Measurements from ENCODE around the gene ZNF835. TPM values are rescaled to one million over a fixed set of nuclear protein-coding genes. Genes with fewer than 3 reads are reported as not detected.

The ZNF835 gene
- total RNA-seq, 4 donors from 2014 or later: 0.27 to 2.4 (median 0.71) TPM

DNA sequence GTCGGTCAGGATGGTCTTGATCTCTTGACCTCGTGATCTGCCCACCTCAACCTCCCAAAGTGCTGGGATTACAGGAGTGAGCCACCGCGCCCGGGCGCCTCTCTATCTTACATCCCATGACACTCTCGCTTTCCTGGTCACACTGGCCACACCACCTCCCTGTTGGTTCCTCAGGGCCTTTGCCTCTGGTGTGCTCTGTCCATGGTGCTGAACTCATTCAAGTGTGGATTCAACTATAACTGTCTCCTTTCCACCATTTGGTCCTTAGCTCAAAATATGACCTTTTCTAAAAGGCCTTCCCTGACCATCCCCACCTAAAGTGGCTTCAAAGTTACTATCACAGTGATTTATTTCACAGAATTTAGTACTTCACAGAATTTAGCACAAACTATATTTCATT is 32.3 kb downstream of the ZNF835 start:
- ATAC-seq (no peak), DNase-seq (no peak)
- Histone ChIP-seq H3K27ac (no peak overlapping the region), H3K36me3 (no peaks in the 10 kb centered on the region), H3K4me3 (no peak overlapping the region), H3K4me1 (no peaks in the 10 kb centered on the region), H3K27me3 (peaks cover 3 to 14% (median 13%) of the 10 kb centered on the region in 3 donors), H3K9me3 (no peaks in the 10 kb centered on the region)
- no peak for TF ChIP-seq POLR2A (IDR thresholded peaks at IDR 0.05)
- TF ChIP-seq, protein P1, sequence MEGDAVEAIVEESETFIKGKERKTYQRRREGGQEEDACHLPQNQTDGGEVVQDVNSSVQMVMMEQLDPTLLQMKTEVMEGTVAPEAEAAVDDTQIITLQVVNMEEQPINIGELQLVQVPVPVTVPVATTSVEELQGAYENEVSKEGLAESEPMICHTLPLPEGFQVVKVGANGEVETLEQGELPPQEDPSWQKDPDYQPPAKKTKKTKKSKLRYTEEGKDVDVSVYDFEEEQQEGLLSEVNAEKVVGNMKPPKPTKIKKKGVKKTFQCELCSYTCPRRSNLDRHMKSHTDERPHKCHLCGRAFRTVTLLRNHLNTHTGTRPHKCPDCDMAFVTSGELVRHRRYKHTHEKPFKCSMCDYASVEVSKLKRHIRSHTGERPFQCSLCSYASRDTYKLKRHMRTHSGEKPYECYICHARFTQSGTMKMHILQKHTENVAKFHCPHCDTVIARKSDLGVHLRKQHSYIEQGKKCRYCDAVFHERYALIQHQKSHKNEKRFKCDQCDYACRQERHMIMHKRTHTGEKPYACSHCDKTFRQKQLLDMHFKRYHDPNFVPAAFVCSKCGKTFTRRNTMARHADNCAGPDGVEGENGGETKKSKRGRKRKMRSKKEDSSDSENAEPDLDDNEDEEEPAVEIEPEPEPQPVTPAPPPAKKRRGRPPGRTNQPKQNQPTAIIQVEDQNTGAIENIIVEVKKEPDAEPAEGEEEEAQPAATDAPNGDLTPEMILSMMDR (IDR thresholded peaks at IDR 0.05 in 4 of 5, conservative IDR thresholded peaks at IDR 0.05 in 1 of 5): no peak
- intact Hi-C loops (cut with DNase I; ENCODE audit: low total_unique reads): no loop called here
- in situ Hi-C loops (cut with MboI; ENCODE audit: low sequenced_read_pairs in 4 of 4): no loop called here

DNA sequence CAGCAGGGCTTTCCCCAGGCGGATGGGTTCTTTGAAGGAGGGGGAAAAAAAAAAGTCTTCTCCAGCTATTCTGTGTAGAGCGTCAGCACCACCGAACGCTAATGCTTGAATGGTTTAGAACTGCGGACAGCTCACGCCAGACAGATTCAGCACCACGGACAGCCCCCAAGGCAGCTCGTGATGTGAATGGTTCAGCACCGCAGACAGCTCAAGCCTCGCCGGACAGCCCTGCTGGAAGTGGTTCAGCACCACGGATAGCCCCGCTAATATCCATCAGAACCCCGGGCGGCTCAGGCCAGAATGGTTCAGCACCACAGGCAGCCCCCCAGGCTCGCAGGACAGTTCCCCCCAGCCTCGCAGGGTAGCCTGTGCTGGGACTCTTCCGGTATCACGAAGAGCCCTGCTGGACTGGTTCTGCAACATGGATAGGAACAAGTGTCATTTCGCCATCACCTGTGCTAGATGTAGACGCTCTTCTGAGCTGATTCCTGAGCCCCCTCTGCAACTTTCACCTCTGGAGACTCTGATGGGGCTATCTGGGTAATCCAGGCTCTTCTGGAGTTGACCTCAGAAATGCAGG is 33.5 kb downstream of the ZNF835 start:
- TF ChIP-seq, protein P1 (IDR thresholded peaks at IDR 0.05 in 4 of 5, conservative IDR thresholded peaks at IDR 0.05 in 1 of 5): no peak
- TF ChIP-seq POLR2A (IDR thresholded peaks at IDR 0.05): no peak
- Histone ChIP-seq H3K27me3 (peaks cover 0 to 6% (median 5%) of the 10 kb centered on the region in 3 donors), H3K27ac (no peak overlapping the region), H3K4me1 (no peaks in the 10 kb centered on the region), H3K36me3 (no peaks in the 10 kb centered on the region), H3K9me3 (no peaks in the 10 kb centered on the region), H3K4me3 (no peak overlapping the region)
- ATAC-seq: no peak
- intact Hi-C loops (cut with DNase I; ENCODE audit: low total_unique reads) (no loop called here), in situ Hi-C loops (cut with MboI; ENCODE audit: low sequenced_read_pairs in 4 of 4) (no loop called here)
- no peak for DNase-seq

DNA sequence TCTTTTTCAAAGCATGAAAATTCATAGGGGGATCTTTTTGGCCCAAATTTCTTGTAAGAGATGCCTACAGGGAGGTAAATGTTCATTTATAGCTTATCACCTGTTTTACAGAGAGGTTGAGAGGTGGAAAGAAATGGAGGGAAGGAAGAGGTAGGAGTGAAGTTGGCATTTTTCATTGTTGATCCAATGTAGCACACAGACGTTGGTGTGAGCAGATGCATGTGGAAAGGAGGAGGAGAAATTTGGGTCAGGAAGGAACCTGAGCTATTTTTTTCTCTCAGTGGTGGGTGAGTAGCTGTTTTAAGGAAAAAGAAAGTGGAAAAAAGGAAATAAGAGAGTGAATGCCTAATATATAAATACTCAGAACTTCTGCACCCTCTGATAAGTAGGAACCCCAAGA is 38.5 kb downstream of the ZNF835 start:
- Histone ChIP-seq H3K4me3 (no peak overlapping the region), H3K27me3 (no peaks in the 10 kb centered on the region), H3K4me1 (no peaks in the 10 kb centered on the region), H3K27ac (no peak overlapping the region), H3K9me3 (peaks cover 0 to 12% (median 0%) of the 10 kb centered on the region in 3 donors), H3K36me3 (peaks cover 0 to 4% of the 10 kb centered on the region in 2 donors)
- intact Hi-C loops (cut with DNase I; ENCODE audit: low total_unique reads) (no loop called here), in situ Hi-C loops (cut with MboI; ENCODE audit: low sequenced_read_pairs in 4 of 4) (no loop called here)
- no peak for ATAC-seq
- no peak for TF ChIP-seq POLR2A (IDR thresholded peaks at IDR 0.05)
- TF ChIP-seq, protein P1 (IDR thresholded peaks at IDR 0.05 in 4 of 5, conservative IDR thresholded peaks at IDR 0.05 in 1 of 5): no peak
- no peak for DNase-seq

DNA sequence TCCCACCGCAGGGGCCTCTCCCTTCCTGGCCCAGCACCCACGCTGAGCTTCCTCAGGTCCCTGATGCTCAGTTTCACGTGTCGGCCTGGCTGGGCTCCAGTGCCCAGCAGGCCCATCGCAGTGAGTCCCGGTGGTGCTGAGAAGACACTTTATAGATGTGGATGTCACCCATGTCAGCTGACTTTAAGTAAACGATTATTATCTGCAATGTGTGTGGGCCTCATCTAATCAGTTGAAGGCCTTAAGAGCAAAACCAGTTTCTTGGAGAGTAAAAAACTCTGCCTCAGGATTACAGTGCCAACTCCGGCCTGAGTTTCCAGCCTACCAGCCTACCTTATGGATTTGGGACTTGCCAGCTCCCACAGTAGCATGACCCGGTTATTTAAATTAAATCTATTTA is 45.8 kb downstream of the ZNF835 start:
- ATAC-seq (no peak), DNase-seq (no peak)
- H3K36me3 ChIP-seq: peaks cover 0 to 47% of the 10 kb centered on the region in 2 donors
- no peak overlapping the region for H3K27ac ChIP-seq
- no peaks in the 10 kb centered on the region for H3K4me1 ChIP-seq
- in situ Hi-C loops (cut with MboI; ENCODE audit: low sequenced_read_pairs in 4 of 4): no loop called here
- H3K4me3 ChIP-seq: no peak overlapping the region
- no peaks in the 10 kb centered on the region for H3K27me3 ChIP-seq
- peaks cover 0 to 15% (median 0%) of the 10 kb centered on the region in 3 donors for H3K9me3 ChIP-seq
- intact Hi-C loops (cut with DNase I; ENCODE audit: low total_unique reads): no loop called here
- TF ChIP-seq, protein P1 (IDR thresholded peaks at IDR 0.05 in 4 of 5, conservative IDR thresholded peaks at IDR 0.05 in 1 of 5): no peak
- no peak for TF ChIP-seq POLR2A (IDR thresholded peaks at IDR 0.05)

DNA sequence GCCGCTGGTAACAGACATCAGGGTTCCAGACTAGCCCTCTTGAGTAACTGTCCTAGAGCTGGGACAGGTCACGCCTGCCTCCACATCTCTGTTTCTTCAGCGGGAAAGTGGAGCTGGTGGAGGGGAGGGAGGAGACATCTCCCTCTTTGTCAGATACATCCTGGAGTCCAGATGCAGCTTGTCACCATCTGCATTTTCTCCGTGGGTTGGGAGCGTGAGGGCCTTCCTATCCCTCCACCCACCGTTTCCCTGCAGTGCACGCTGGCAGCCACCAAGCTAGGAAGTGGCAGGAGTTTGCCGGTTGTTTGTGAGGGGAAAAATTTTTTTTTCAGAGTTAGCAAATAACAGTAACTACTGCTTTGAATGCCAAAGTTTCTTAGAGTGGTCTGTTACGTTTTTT is 48.6 kb downstream of the ZNF835 start:
- in situ Hi-C loops (cut with MboI; ENCODE audit: low sequenced_read_pairs in 4 of 4) (no loop called here), intact Hi-C loops (cut with DNase I; ENCODE audit: low total_unique reads) (no loop called here)
- TF ChIP-seq POLR2A (IDR thresholded peaks at IDR 0.05): no peak
- TF ChIP-seq, protein P1 (IDR thresholded peaks at IDR 0.05 in 4 of 5, conservative IDR thresholded peaks at IDR 0.05 in 1 of 5): no peak
- Histone ChIP-seq H3K27me3 (no peaks in the 10 kb centered on the region), H3K4me1 (no peaks in the 10 kb centered on the region), H3K9me3 (peaks cover 0 to 9% (median 0%) of the 10 kb centered on the region in 3 donors), H3K27ac (no peak overlapping the region), H3K36me3 (peaks cover 0 to 54% of the 10 kb centered on the region in 2 donors), H3K4me3 (no peak overlapping the region)
- ATAC-seq: no peak
- DNase-seq: no peak

All from gastrocnemius medialis (tissue), 4 donors.